ENCODE measurements around the gene NOL4L.

GRCh38 chr20:32585586-32586127 lies 524 bp upstream of the NOL4L start:
- TF ChIP-seq, protein P1, sequence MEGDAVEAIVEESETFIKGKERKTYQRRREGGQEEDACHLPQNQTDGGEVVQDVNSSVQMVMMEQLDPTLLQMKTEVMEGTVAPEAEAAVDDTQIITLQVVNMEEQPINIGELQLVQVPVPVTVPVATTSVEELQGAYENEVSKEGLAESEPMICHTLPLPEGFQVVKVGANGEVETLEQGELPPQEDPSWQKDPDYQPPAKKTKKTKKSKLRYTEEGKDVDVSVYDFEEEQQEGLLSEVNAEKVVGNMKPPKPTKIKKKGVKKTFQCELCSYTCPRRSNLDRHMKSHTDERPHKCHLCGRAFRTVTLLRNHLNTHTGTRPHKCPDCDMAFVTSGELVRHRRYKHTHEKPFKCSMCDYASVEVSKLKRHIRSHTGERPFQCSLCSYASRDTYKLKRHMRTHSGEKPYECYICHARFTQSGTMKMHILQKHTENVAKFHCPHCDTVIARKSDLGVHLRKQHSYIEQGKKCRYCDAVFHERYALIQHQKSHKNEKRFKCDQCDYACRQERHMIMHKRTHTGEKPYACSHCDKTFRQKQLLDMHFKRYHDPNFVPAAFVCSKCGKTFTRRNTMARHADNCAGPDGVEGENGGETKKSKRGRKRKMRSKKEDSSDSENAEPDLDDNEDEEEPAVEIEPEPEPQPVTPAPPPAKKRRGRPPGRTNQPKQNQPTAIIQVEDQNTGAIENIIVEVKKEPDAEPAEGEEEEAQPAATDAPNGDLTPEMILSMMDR (IDR thresholded peaks at IDR 0.05): no peak
- no peak for TF ChIP-seq POLR2A (IDR thresholded peaks at IDR 0.05)

Data from thyroid gland (tissue), 4 donors.